ENCODE measurements around the gene GBX1.

- TF ChIP-seq CTCF (IDR thresholded peaks at IDR 0.05): no peak
- TF ChIP-seq POLR2A (IDR thresholded peaks at IDR 0.05; ENCODE audit: low read depth): no peak
Observed at GRCh38 chr7:151130741-151131157, 36.7 kb downstream of the GBX1 start.

All from esophagus muscularis mucosa (tissue), 3 donors.